ENCODE data around the gene KCNAB1. TPM values are rescaled to one million over a fixed set of nuclear protein-coding genes. Genes with fewer than 3 reads are reported as not detected.
"Not testable (repeated sequence)": the region's sequence is repeated elsewhere in the genome, so short reads cannot be mapped to it uniquely, and the experiment has no call there.

KCNAB1 gene
- polyA plus RNA-seq, 4 donors, result 2.9 to 10.9 (median 4.1) TPM

- DNase-seq (ENCODE audit: low read depth in 4 of 4, low spot score in 3 of 4), result no peak
These were observed 433.5 kb downstream of the KCNAB1 start for GRCh38 chr3:156553705-156554356.

GRCh38 chr3:156554515-156554841 lies 434.1 kb downstream of the KCNAB1 start:
- no peak for DNase-seq (ENCODE audit: low read depth in 4 of 4, low spot score in 3 of 4)

GRCh38 chr3:156554842-156555687 lies 434.7 kb downstream of the KCNAB1 start, which contains the start of gene SSR3:
Gene SSR3, minus strand, starts transcription at chr3:156555117. Its CDS starts 28 bp downstream, at chr3:156555089.
- DNase-seq (ENCODE audit: low read depth in 4 of 4, low spot score in 3 of 4), result peak; percentile 95 to 98 (median 96)

GRCh38 chr3:156558389-156558788 lies 438.0 kb downstream of the KCNAB1 start:
- no peak for DNase-seq (ENCODE audit: low read depth in 4 of 4, low spot score in 3 of 4)

GRCh38 chr3:156559321-156559720 lies 438.9 kb downstream of the KCNAB1 start:
- DNase-seq (ENCODE audit: low read depth in 4 of 4, low spot score in 3 of 4), result no peak

- no peak for DNase-seq (ENCODE audit: low read depth in 4 of 4, low spot score in 3 of 4)
These were observed 441.2 kb downstream of the KCNAB1 start for GRCh38 chr3:156561533-156561932.

GRCh38 chr3:156562486-156562885 lies 442.1 kb downstream of the KCNAB1 start:
- not testable (repeated sequence) for DNase-seq (ENCODE audit: low read depth in 4 of 4, low spot score in 3 of 4)

- no peak for DNase-seq (ENCODE audit: low read depth in 4 of 4, low spot score in 3 of 4)
These were observed 443.7 kb downstream of the KCNAB1 start for GRCh38 chr3:156563900-156564682.

- DNase-seq (ENCODE audit: low read depth in 4 of 4, low spot score in 3 of 4), result not testable (repeated sequence)
These were observed 448.6 kb downstream of the KCNAB1 start for GRCh38 chr3:156569016-156569415.

- DNase-seq (ENCODE audit: low read depth in 4 of 4, low spot score in 3 of 4), result not testable (repeated sequence)
These were observed 449.5 kb downstream of the KCNAB1 start for GRCh38 chr3:156569881-156570280.

- DNase-seq (ENCODE audit: low read depth in 4 of 4, low spot score in 3 of 4), result no peak
These were observed 455.3 kb downstream of the KCNAB1 start for GRCh38 chr3:156575641-156576040.

GRCh38 chr3:156576051-156576450 lies 455.7 kb downstream of the KCNAB1 start:
- DNase-seq (ENCODE audit: low read depth in 4 of 4, low spot score in 3 of 4), result no peak

GRCh38 chr3:156576651-156577348 lies 456.4 kb downstream of the KCNAB1 start:
- no peak for DNase-seq (ENCODE audit: low read depth in 4 of 4, low spot score in 3 of 4)

- DNase-seq (ENCODE audit: low read depth in 4 of 4, low spot score in 3 of 4), result no peak
These were observed 457.4 kb downstream of the KCNAB1 start for GRCh38 chr3:156577736-156578135.

GRCh38 chr3:156579427-156579851 lies 459.1 kb downstream of the KCNAB1 start:
- DNase-seq (ENCODE audit: low read depth in 4 of 4, low spot score in 3 of 4), result no peak

- no peak for DNase-seq (ENCODE audit: low read depth in 4 of 4, low spot score in 3 of 4)
These were observed 460.7 kb downstream of the KCNAB1 start for GRCh38 chr3:156581033-156581432.

- no peak for DNase-seq (ENCODE audit: low read depth in 4 of 4, low spot score in 3 of 4)
These were observed 461.6 kb downstream of the KCNAB1 start for GRCh38 chr3:156581954-156582353.

GRCh38 chr3:156582532-156583183 lies 462.3 kb downstream of the KCNAB1 start:
- DNase-seq (ENCODE audit: low read depth in 4 of 4, low spot score in 3 of 4), result no peak

GRCh38 chr3:156583469-156583868 lies 463.1 kb downstream of the KCNAB1 start:
- DNase-seq (ENCODE audit: low read depth in 4 of 4, low spot score in 3 of 4), result no peak

All from left renal pelvis (tissue), 4 donors.